H1 (cell line): ENCODE data around the gene ESR1. TPM values are rescaled to one million over a fixed set of nuclear protein-coding genes. Genes with fewer than 3 reads are reported as not detected.

Source experiments
- ATF3 ChIP-seq: IDR thresholded peaks from 2 replicates; pipeline ENCODE4 v1.6.1; 2011; ENCODE audit warnings: low read depth, mild to moderate bottlenecking, low read length; ENCODE audit not compliant: insufficient read depth
- BRCA1 ChIP-seq: IDR thresholded peaks from 2 replicates; pipeline ENCODE4 v1.6.1; 2012; ENCODE audit warnings: low read depth, low read length, improper control_type of control experiment
- CHD7 ChIP-seq: fragments of 300-600 bp; sonication (generic); IDR thresholded peaks from 2 replicates; pipeline ENCODE4 v1.7.1; 2012; ENCODE audit warnings: low read length, moderate library complexity, mild to moderate bottlenecking, inconsistent platforms; ENCODE audit not compliant: insufficient replicate concordance
- CREB1 ChIP-seq: IDR thresholded peaks from 2 replicates; pipeline ENCODE4 v1.6.1; 2012; ENCODE audit warnings: inconsistent platforms
- FOSL1 ChIP-seq: IDR thresholded peaks from 2 replicates; pipeline ENCODE4 v1.6.1; 2011; ENCODE audit warnings: mild to moderate bottlenecking, low read depth, low read length, moderate library complexity; ENCODE audit not compliant: insufficient read depth
- KDM1A ChIP-seq: fragments of 200-600, 300-600 bp; sonication (generic); IDR thresholded peaks from 2 replicates; pipeline ENCODE4 v1.7.1; 2016; ENCODE audit warnings: mild to moderate bottlenecking, low read length, borderline replicate concordance
- TBP ChIP-seq: IDR thresholded peaks from 2 replicates; pipeline ENCODE4 v1.6.1; 2011; ENCODE audit warnings: low read depth, low read length, improper control_type of control experiment
- polyA plus RNA-seq, 7 experiments: library from polyadenylated mRNA; depleted of rRNA in 3 of 7; stranded (reverse) in 5 of 7; unstranded in 2 of 7; fragments of >200 nt in 5 of 7; fragments of 200-250 nt in 2 of 7; gene quantifications; 1 replicate in 5 of 7; 2 replicates in 1 of 7; 4 replicates in 1 of 7; pipeline versions ENCODE4 v1.2.1 to v1.2.3, GENCODE V29; 2011 to 2013; ENCODE audit warnings: missing spikeins in 2 of 7, mixed read lengths in 2 of 7
- total RNA-seq: library from RNA; stranded (reverse); fragmentation: NEBNext Ultra II Directional; extraction: Animal tissue kit (Norgen Biotek cat#: 25700); gene quantifications from 2 replicates; pipeline ENCODE4 v1.2.1, GENCODE V29; 2021

The ESR1 gene
- total and polyA plus RNA-seq, 2 of the 8 experiments (the other 6 are each of a cell fraction or from before 2014, with no cell fraction given): 0.03 to 0.17 TPM

GRCh38 chr6:151905072-151905471 lies 97.6 kb downstream of the ESR1 start (continued):
- TF ChIP-seq CHD7: no peak
- no peak for TF ChIP-seq KDM1A
- no peak for TF ChIP-seq FOSL1
- TF ChIP-seq ATF3: no peak
- TF ChIP-seq BRCA1: no peak
- TF ChIP-seq TBP: no peak
- TF ChIP-seq CREB1: no peak
- TF ChIP-seq, all 59 proteins: peak for 0
